H1 (cell line): ENCODE data around the gene RBP3. TPM values are rescaled to one million over a fixed set of nuclear protein-coding genes. Genes with fewer than 3 reads are reported as not detected.

Experiments
- CTCF ChIA-PET: fragments of 300-600 bp; sonication (Branson Sonifier 250); formaldehyde crosslinking; loops from one replicate; lab custom pipeline; 2021; ENCODE audit not compliant: partially characterized antibody; lab: Charles Lee
- POLR2A ChIA-PET: fragments of 300-600 bp; sonication (Branson Sonifier 250); formaldehyde crosslinking; loops from one replicate; lab custom pipeline; 2021; ENCODE audit warnings: inconsistent platforms; ENCODE audit not compliant: partially characterized antibody; lab: Charles Lee
- DNase-seq, 2 experiments: peaks; one replicate each; pipeline versions ENCODE4 v3.0.0 to v3.0.0-alpha.2; 2010 to 2022; ENCODE audit warnings: low spot score in 2 of 2, low read depth in 1 of 2, mixed read lengths in 1 of 2
- FAIRE-seq: peaks from 2 replicates; lab custom pipeline; 2011; peaks lifted over from hg19 to GRCh38; lab: Jason Lieb, UNC
- H2AFZ ChIP-seq: 2 replicates; pipeline ENCODE4 v1.8.1; 2012; ENCODE audit warnings: low read length, inconsistent platforms
- H2AK5ac ChIP-seq: 2 replicates; pipeline ENCODE4 v1.6.1; 2013; ENCODE audit warnings: low read depth, low read length
- H2BK120ac ChIP-seq: replicated peaks from 2 replicates; pipeline ENCODE3; 2013; ENCODE audit warnings: low read depth, low read length, inconsistent platforms
- H2BK12ac ChIP-seq: 2 replicates; pipeline ENCODE4 v1.6.1; 2013; ENCODE audit warnings: low read depth, low read length
- H2BK15ac ChIP-seq: 2 replicates; pipeline ENCODE4 v1.6.1; 2013; ENCODE audit warnings: low read length
- H2BK20ac ChIP-seq: 2 replicates; pipeline ENCODE4 v1.6.1; 2013; ENCODE audit warnings: low read length
- H2BK5ac ChIP-seq: 2 replicates; pipeline ENCODE4 v1.6.1; 2013; ENCODE audit warnings: low read depth, low read length
- H3K14ac ChIP-seq: 2 replicates; pipeline ENCODE4 v1.6.1; 2013; ENCODE audit warnings: inconsistent platforms; ENCODE audit not compliant: insufficient read length
- H3K18ac ChIP-seq: 2 replicates; pipeline ENCODE4 v1.6.1; 2013; ENCODE audit warnings: low read length; ENCODE audit errors: extremely low read depth
- H3K23ac ChIP-seq: 2 replicates; pipeline ENCODE4 v1.6.1; 2013; ENCODE audit warnings: inconsistent platforms; ENCODE audit not compliant: insufficient read length
- H3K23me2 ChIP-seq: 2 replicates; pipeline ENCODE4 v1.6.1; 2013; ENCODE audit warnings: low read depth, low read length
- H3K27ac ChIP-seq: 2 replicates; pipeline ENCODE4 v1.6.1; 2011; ENCODE audit warnings: low read depth, low read length, inconsistent platforms
- H3K27me3 ChIP-seq, 4 experiments: replicated peaks in 1 of 4; 1 replicate in 1 of 4; 2 replicates in 3 of 4; pipeline versions ENCODE4 v1.6.1 to v1.8.1; 2011 to 2013; ENCODE audit warnings: low read length in 3 of 4, mild to moderate bottlenecking in 3 of 4, inconsistent platforms in 2 of 4, mixed read lengths in 2 of 4, moderate library complexity in 1 of 4; ENCODE audit not compliant: control insufficient read depth in 3 of 4, insufficient read depth in 3 of 4; ENCODE audit errors: extremely low read depth in 1 of 4
- H3K36me3 ChIP-seq, 4 experiments: 2 replicates each; pipeline versions ENCODE4 v1.6.1 to v1.8.1; 2011 to 2013; ENCODE audit warnings: mild to moderate bottlenecking in 4 of 4, low read length in 3 of 4, moderate library complexity in 2 of 4, control low read depth in 1 of 4, inconsistent platforms in 1 of 4; ENCODE audit not compliant: insufficient read depth in 4 of 4, control insufficient read depth in 2 of 4
- H3K4ac ChIP-seq: replicated peaks from 2 replicates; pipeline ENCODE3; 2013; ENCODE audit warnings: low read length, low read depth, mixed read lengths, inconsistent platforms; ENCODE audit not compliant: insufficient read length
- H3K4me1 ChIP-seq, 4 experiments: replicated peaks in 1 of 4; 1 replicate in 1 of 4; 2 replicates in 3 of 4; pipeline versions ENCODE4 v1.6.1 to v1.8.1; 2011 to 2013; ENCODE audit warnings: low read length in 3 of 4, inconsistent platforms in 2 of 4, mixed read lengths in 1 of 4; ENCODE audit not compliant: insufficient read depth in 4 of 4, control insufficient read depth in 3 of 4
- H3K4me2 ChIP-seq, 2 experiments: 2 replicates each; pipeline versions ENCODE4 v1.6.1 to v1.8.1; 2011 to 2013; ENCODE audit warnings: low read depth in 2 of 2, low read length in 2 of 2, control low read depth in 1 of 2, inconsistent platforms in 1 of 2, mild to moderate bottlenecking in 1 of 2; ENCODE audit not compliant: insufficient read depth in 1 of 2
- H3K4me3 ChIP-seq, 4 experiments: fragments of 200-600, 300-600 bp in 1 of 4; sonication (generic), shearing (Covaris generic), sonication (Bioruptor Twin) in 1 of 4; 2 replicates each; pipeline versions ENCODE4 v1.5.1 to v1.8.1; 2011 to 2016; ENCODE audit warnings: low read length in 4 of 4, low read depth in 3 of 4, control low read depth in 2 of 4, inconsistent platforms in 2 of 4, mild to moderate bottlenecking in 2 of 4, mixed read lengths in 1 of 4, moderate library complexity in 1 of 4; ENCODE audit not compliant: insufficient read depth in 2 of 4; ENCODE audit errors: extremely low read depth in 1 of 4
- H3K56ac ChIP-seq: replicated peaks from 2 replicates; pipeline ENCODE3; 2013; ENCODE audit warnings: low read depth, mild to moderate bottlenecking, mixed read lengths, low read length, inconsistent platforms; ENCODE audit not compliant: insufficient read length
- H3K79me1 ChIP-seq: 2 replicates; pipeline ENCODE4 v1.6.1; 2013; ENCODE audit warnings: low read depth, low read length, control low read depth
- H3K79me2 ChIP-seq, 2 experiments: 2 replicates each; pipeline versions ENCODE4 v1.6.1 to v1.8.1; 2012 to 2013; ENCODE audit warnings: low read length in 2 of 2, mild to moderate bottlenecking in 2 of 2, inconsistent platforms in 1 of 2; ENCODE audit not compliant: insufficient read depth in 2 of 2, control insufficient read depth in 1 of 2
- H3K9ac ChIP-seq, 4 experiments: replicated peaks in 1 of 4; 1 replicate in 1 of 4; 2 replicates in 3 of 4; pipeline versions ENCODE4 v1.6.1 to v1.8.1; 2011 to 2013; ENCODE audit warnings: low read depth in 3 of 4, low read length in 3 of 4, control low read depth in 2 of 4, mild to moderate bottlenecking in 2 of 4, moderate library complexity in 2 of 4, inconsistent platforms in 1 of 4; ENCODE audit errors: extremely low read depth in 1 of 4
- H3K9me3 ChIP-seq, 2 experiments: 2 replicates each; pipeline versions ENCODE4 v1.6.1 to v1.8.1; 2012 to 2013; ENCODE audit warnings: mild to moderate bottlenecking in 2 of 2, moderate library complexity in 2 of 2, control low read depth in 1 of 2, inconsistent platforms in 1 of 2, low read depth in 1 of 2, low read length in 1 of 2, mixed read lengths in 1 of 2; ENCODE audit not compliant: insufficient read depth in 2 of 2
- H4K20me1 ChIP-seq, 2 experiments: replicated peaks in 1 of 2; 2 replicates each; pipeline versions ENCODE3 to v1.8.1; 2011 to 2013; ENCODE audit warnings: inconsistent platforms in 2 of 2, low read length in 2 of 2, mild to moderate bottlenecking in 1 of 2; ENCODE audit not compliant: insufficient read depth in 2 of 2, control insufficient read depth in 1 of 2
- H4K5ac ChIP-seq: 2 replicates; pipeline ENCODE4 v1.6.1; 2013; ENCODE audit warnings: low read length, low read depth, mixed read lengths, inconsistent platforms; ENCODE audit not compliant: insufficient read length
- H4K8ac ChIP-seq: 2 replicates; pipeline ENCODE4 v1.8.0; 2013; ENCODE audit warnings: mild to moderate bottlenecking, moderate library complexity, low read length, inconsistent platforms; ENCODE audit not compliant: insufficient read depth; ENCODE audit errors: extremely low read depth
- H4K91ac ChIP-seq: replicated peaks from 2 replicates; pipeline ENCODE3; 2013; ENCODE audit warnings: low read length, mixed read lengths, inconsistent platforms; ENCODE audit not compliant: insufficient read length
- PHF8 ChIP-seq: fragments of 200-600 bp; sonication (generic); conservative IDR thresholded peaks from 2 replicates; pipeline ENCODE4 v1.7.1; 2012; ENCODE audit warnings: low read depth, mild to moderate bottlenecking, inconsistent platforms, low read length, moderate library complexity
- SIRT6 ChIP-seq: IDR thresholded peaks from one replicate; pipeline ENCODE4 v1.7.1; 2012; ENCODE audit warnings: low read length, inconsistent platforms
- SP1 ChIP-seq: IDR thresholded peaks from 2 replicates; pipeline ENCODE4 v1.6.1; 2011; ENCODE audit warnings: low read depth, low read length
- SUZ12 ChIP-seq: fragments of 200-600 bp; sonication (generic); IDR thresholded peaks from 2 replicates; pipeline ENCODE4 v1.6.1; 2012; ENCODE audit warnings: mild to moderate bottlenecking, inconsistent platforms, low read length, moderate library complexity, mixed read lengths
- YY1 ChIP-seq: IDR thresholded peaks from 2 replicates; pipeline ENCODE4 v1.6.1; 2011; ENCODE audit warnings: low read depth, mild to moderate bottlenecking, low read length
- WGBS, 2 experiments: shearing (Covaris generic) in 1 of 2; methylation state at CpG; one replicate each; pipeline versions ENCODE4 v1.1.6 to v1.1.7; 2013 to 2015; ENCODE audit warnings: low lambda C conversion rate in 2 of 2, mixed read lengths in 2 of 2, inconsistent platforms in 1 of 2, low coverage in 1 of 2, missing lambda C conversion rate in 1 of 2; ENCODE audit not compliant: insufficient replicate concordance in 2 of 2, insufficient coverage in 1 of 2, insufficient read length in 1 of 2; ENCODE audit errors: extremely low coverage in 1 of 2, missing lambda C conversion rate in 1 of 2; 5-methylcytosine and 5-hydroxymethylcytosine counted together
- long read RNA-seq, 2 experiments: library from RNA in 1 of 2; library from capped mRNA in 1 of 2; stranded (forward); transcript quantifications; one replicate each; pipeline ENCODE4 v2.0.0, GENCODE V29; 2021; ENCODE audit warnings: inconsistent platforms in 1 of 2
- polyA minus RNA-seq, 3 experiments: library from RNA; depleted of rRNA, polyadenylated mRNA; stranded (reverse); fragments of >200 nt; gene quantifications; 1 replicate in 2 of 3; 2 replicates in 1 of 3; pipeline ENCODE4 v1.2.3, GENCODE V29; 2011
- polyA plus RNA-seq, 7 experiments: library from polyadenylated mRNA; depleted of rRNA in 3 of 7; stranded (reverse) in 5 of 7; unstranded in 2 of 7; fragments of >200 nt in 5 of 7; fragments of 200-250 nt in 2 of 7; gene quantifications; 1 replicate in 5 of 7; 2 replicates in 1 of 7; 4 replicates in 1 of 7; pipeline versions ENCODE4 v1.2.1 to v1.2.3, GENCODE V29; 2011 to 2013; ENCODE audit warnings: missing spikeins in 2 of 7, mixed read lengths in 2 of 7
- total RNA-seq: library from RNA; stranded (reverse); fragmentation: NEBNext Ultra II Directional; extraction: Animal tissue kit (Norgen Biotek cat#: 25700); gene quantifications from 2 replicates; pipeline ENCODE4 v1.2.1, GENCODE V29; 2021
- TF ChIP-seq, protein P1 (sequence below): IDR thresholded peaks from 2 replicates; pipeline ENCODE4 v1.6.1; 2011; ENCODE audit warnings: low read depth, mild to moderate bottlenecking, low read length; ENCODE audit not compliant: insufficient read depth

RBP3 gene
- not detected in 2 replicates for total RNA-seq
- not detected in 2 replicates for polyA plus RNA-seq (2011; rRNA removed)
- not detected for polyA plus RNA-seq (2011; cell fraction: cytosol; rRNA removed)
- polyA plus RNA-seq (2011; cell fraction: nucleus; rRNA removed) = not detected
- 0.05 to 0.07 TPM (median 0.07 TPM) in 3 of 4 replicates, not detected in the other for polyA plus RNA-seq (2012, experiment 1 of 2)
- not detected for polyA plus RNA-seq (2012, experiment 2 of 2)
- polyA plus RNA-seq (2013, experiment 1 of 2) = not detected
- not detected for polyA plus RNA-seq (2013, experiment 2 of 2)
- polyA minus RNA-seq (2011; rRNA and poly(A)+ RNA removed) = not detected in 2 replicates
- not detected for polyA minus RNA-seq (2011; cell fraction: cytosol; rRNA and poly(A)+ RNA removed)
- polyA minus RNA-seq (2011; cell fraction: nucleus; rRNA and poly(A)+ RNA removed) = not detected
- long read RNA-seq, experiment 1 = 0 reads
- long read RNA-seq, experiment 2 = 0 reads

DNA sequence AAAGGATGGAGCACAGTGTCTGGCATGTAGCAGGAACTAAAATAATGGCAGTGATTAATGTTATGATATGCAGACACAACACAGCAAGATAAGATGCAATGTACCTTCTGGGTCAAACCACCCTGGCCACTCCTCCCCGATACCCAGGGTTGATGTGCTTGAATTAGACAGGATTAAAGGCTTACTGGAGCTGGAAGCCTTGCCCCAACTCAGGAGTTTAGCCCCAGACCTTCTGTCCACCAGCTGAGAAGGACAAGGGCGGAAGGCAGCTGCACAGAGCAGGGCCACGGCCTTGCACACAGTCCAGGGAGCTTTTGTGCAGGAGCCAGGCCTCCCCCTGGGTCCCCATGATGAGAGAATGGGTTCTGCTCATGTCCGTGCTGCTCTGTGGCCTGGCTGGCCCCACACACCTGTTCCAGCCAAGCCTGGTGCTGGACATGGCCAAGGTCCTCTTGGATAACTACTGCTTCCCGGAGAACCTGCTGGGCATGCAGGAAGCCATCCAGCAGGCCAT lies at the start of gene RBP3:
Gene RBP3, plus strand, starts transcription at position 226 of the 514 bp plus-strand sequence. Its CDS starts 122 bp downstream, at position 348.
- H3K56ac ChIP-seq = no peak within 1 kb of the TSS
- H3K23me2 ChIP-seq = no peaks in the 10 kb centered on the region
- H3K9ac ChIP-seq = no peak within 1 kb of the TSS
- H2BK15ac ChIP-seq = no peak within 1 kb of the TSS
- no peak within 1 kb of the TSS for H4K8ac ChIP-seq
- no peak within 1 kb of the TSS for H2BK5ac ChIP-seq
- 95% methylated on average over 5 of the region's 5 CpGs; no CpG with 5 or more reads in 1 of the 2 experiments for WGBS, 2 experiments
- no peaks in the 10 kb centered on the region for H3K79me2 ChIP-seq
- no peak within 1 kb of the TSS for H2AFZ ChIP-seq
- H3K4me2 ChIP-seq = no peak within 1 kb of the TSS
- no peaks in the 10 kb centered on the region for H3K79me1 ChIP-seq
- H4K91ac ChIP-seq = no peak within 1 kb of the TSS
- no peak for DNase-seq
- no peak within 1 kb of the TSS for H2BK120ac ChIP-seq
- FAIRE-seq = no peak
- no peaks in the 10 kb centered on the region for H3K36me3 ChIP-seq
- 0 out of 2 replicates have a peak within 1 kb of the TSS, but pooled peaks have one; percentile 9 for H2BK12ac ChIP-seq
- no peaks in the 10 kb centered on the region for H3K9me3 ChIP-seq
- no peaks in the 10 kb centered on the region for H3K27me3 ChIP-seq
- H2AK5ac ChIP-seq = no peak within 1 kb of the TSS
- no peak within 1 kb of the TSS for H3K4ac ChIP-seq
- H3K27ac ChIP-seq = no peak within 1 kb of the TSS
- ChIA-PET CTCF (interaction anchor here (0.6 to 14.6 kb wide), 4 partner anchors 14 to 353 kb away, joined by 3 to 132 read pairs (median 4); no protein-coding TSS in a partner anchor), POLR2A (no interaction called here)
- H3K4me1 ChIP-seq = no peaks in the 10 kb centered on the region; a peak in 2 of 7 replicates
- H4K5ac ChIP-seq = no peak within 1 kb of the TSS
- TF ChIP-seq SP1 (no peak), SUZ12 (no peak), PHF8 (no peak), YY1 (no peak), SIRT6 (no peak)
- TF ChIP-seq, protein P1, sequence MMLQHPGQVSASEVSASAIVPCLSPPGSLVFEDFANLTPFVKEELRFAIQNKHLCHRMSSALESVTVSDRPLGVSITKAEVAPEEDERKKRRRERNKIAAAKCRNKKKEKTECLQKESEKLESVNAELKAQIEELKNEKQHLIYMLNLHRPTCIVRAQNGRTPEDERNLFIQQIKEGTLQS = no peak
- H3K14ac ChIP-seq = no peak within 1 kb of the TSS
- no peaks in the 10 kb centered on the region for H4K20me1 ChIP-seq
- H2BK20ac ChIP-seq = no peak within 1 kb of the TSS
- H3K23ac ChIP-seq = no peak within 1 kb of the TSS
- H3K4me3 ChIP-seq = no peak within 1 kb of the TSS
- no peak within 1 kb of the TSS for H3K18ac ChIP-seq
